Measurements from ENCODE around the gene KCNQ4. TPM values are rescaled to one million over a fixed set of nuclear protein-coding genes. Genes with fewer than 3 reads are reported as not detected.

KCNQ4 gene
- total RNA-seq, 1 donor from 2014 or later, result 3.7 TPM

- DNase-seq (ENCODE audit: low spot score), result peak; percentile 56
Measured at GRCh38 chr1:40861224-40862003, 77.8 kb downstream of the KCNQ4 start.

GRCh38 chr1:40862008-40862863, 78.6 kb downstream of the KCNQ4 start, which contains the start of gene CITED4:
CITED4 (minus strand) TSS chr1:40862363; CDS start chr1:40862127, 236 bp downstream.
- peak; percentile 97 for DNase-seq (ENCODE audit: low spot score)

DNA sequence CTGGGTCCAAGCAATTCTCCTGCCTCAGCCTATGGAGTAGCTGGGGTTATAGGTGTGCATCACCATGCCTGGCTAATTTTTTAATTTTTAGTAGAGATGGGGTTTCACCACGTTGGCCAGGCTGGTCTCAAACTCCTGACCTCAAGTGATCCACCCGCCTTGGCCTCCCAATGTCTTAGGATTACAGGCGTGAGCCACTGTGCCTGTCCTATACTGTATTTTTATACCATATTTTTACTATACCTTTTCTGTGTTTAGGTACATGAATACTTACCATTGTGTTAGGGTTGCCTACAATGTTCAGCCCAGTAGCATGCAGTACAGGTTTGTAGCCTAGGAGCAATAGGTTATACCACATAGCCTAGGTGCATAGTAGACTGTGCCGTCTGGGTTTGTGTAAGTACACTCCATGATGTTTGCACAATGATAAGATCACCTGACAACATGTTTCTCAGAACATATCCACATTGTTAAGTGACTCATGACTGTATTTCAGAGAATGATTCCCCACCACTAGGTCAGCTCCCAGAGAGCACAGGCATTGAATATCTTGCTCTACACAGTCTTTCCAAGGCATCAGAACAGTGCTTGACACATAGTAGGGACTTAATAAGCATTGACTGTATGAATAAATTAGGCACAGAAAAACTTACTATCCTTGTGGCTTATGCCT, 84.6 kb downstream of the KCNQ4 start:
- DNase-seq (ENCODE audit: low spot score), result no peak

- DNase-seq (ENCODE audit: low spot score), result no peak
Measured at GRCh38 chr1:40870135-40870728, 86.6 kb downstream of the KCNQ4 start.

DNA sequence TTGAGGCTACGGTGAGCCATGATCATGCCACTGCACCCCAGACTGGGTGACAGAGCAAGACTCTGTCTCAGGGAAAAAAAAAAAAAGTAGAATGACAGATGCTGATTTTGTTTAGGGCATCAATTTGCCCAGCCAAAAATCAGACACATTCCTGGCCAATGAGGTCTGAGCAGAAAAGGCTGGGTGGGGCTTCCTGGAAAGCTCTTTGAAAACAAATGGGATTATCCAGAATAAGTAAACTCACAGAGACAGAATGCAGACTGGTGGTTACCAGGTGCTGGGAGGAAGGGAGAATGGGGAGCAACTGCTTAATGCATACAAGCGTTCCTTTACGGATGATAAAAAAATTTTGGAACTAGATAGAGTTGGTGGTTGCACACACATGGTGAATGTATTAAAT, 88.7 kb downstream of the KCNQ4 start:
- DNase-seq (ENCODE audit: low spot score), result no peak

DNA sequence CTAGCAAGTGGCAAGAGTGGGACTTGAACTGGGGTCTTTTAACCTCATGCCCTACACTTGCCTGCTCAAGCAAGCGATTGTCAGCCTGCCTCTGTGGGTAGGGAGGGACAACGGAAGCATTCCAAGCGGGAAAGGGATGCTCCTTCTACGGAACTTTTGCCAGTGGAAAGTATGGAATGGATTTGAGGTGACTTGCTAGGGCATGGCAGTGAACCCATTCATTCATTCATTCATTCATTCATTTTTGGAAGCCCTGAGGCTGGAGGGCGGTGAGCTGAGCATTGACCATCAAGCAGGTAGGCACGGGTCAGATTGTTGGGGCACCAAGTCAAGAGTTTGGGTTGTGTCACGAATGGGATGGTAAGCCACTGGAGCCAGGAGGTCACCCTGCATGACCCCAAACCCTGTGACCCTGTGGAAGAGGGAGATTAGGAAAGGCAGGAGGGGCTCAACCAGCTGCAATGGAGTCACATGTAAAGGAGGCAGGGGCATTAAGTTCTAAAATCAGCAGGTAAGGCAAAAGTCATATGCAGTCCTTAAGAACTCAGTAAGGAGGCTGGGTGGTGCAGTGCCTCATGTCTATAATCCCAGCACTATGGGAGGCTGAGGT, 90.4 kb downstream of the KCNQ4 start:
- no peak for DNase-seq (ENCODE audit: low spot score)

GRCh38 chr1:40876436-40876761, 92.8 kb downstream of the KCNQ4 start:
- no peak for DNase-seq (ENCODE audit: low spot score)

- DNase-seq (ENCODE audit: low spot score), result no peak
Measured at GRCh38 chr1:40876891-40877290, 93.3 kb downstream of the KCNQ4 start.

GRCh38 chr1:40877698-40878097, 94.1 kb downstream of the KCNQ4 start:
- DNase-seq (ENCODE audit: low spot score), result peak; percentile 64

GRCh38 chr1:40878906-40879305, 95.3 kb downstream of the KCNQ4 start:
- DNase-seq (ENCODE audit: low spot score), result no peak

DNA sequence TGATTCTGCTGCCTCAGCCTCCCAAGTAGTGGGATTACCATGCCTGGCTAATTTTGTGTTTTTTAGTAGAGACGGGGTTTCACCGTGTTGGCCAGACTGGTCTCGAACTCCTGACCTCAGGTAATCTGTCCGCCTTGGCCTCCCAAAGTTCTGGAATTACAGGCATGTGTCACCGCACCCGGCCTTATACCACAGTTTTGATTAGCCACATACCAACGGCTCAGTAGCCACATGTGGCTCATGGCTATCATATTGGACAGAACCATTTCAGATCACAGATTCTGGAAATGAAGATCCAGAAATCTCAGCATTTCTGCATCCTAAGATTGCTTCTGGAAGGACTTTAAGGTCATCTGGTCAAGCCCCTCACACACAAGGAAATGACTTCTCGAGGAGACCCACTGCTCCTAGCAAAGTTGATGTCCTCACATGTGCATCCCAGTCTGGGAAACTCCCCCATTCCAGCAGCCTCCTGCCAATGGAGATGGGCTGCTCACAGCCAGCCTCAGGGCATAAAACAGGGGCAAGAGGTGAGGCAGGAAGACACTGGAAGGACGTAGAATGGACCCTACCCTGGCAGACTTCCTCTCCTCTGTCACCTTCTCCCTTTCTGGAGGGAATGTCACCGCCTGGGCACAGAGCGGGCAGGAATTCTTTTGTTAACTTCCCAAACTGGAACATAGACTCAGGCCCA, 96.0 kb downstream of the KCNQ4 start:
- no peak for DNase-seq (ENCODE audit: low spot score)

- DNase-seq (ENCODE audit: low spot score), result no peak
Measured at GRCh38 chr1:40880813-40881549, 97.4 kb downstream of the KCNQ4 start.

- no peak for DNase-seq (ENCODE audit: low spot score)
Measured at GRCh38 chr1:40884055-40884795, 100.6 kb downstream of the KCNQ4 start.

GRCh38 chr1:40886318-40887011, 102.9 kb downstream of the KCNQ4 start:
- DNase-seq (ENCODE audit: low spot score), result no peak

- no peak for DNase-seq (ENCODE audit: low spot score)
Measured at GRCh38 chr1:40887012-40887378, 103.4 kb downstream of the KCNQ4 start.

DNA sequence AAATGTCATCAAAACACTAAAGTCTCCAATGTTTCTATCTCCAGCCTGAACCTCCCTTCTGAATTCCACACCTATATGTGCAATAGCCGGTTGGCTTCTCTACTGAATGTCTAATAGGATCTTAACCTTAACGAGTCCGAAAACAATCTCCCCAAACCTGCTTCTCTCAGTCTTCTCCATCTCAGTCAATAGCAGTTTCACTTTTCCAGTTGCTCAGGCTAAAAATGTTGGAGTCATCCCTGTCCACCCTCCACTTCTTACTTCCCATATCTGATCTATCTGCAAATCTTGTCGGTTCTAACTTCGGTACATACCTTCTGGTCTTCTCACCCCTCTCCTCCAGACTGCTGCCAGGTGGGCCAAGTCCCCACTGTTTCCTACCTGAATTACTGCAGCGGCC, 104.1 kb downstream of the KCNQ4 start:
- no peak for DNase-seq (ENCODE audit: low spot score)

All from ureter (tissue), 1 donor.